GM12878 (cell line): Measurements from ENCODE around the gene INSC. TPM values are rescaled to one million over a fixed set of nuclear protein-coding genes. Genes with fewer than 3 reads are reported as not detected.

Experiments
- ATAC-seq: fragments of 200-7000 bp; cut with Tn5 transposase; 3 replicates; pipeline ENCODE4 v1.9.1; 2020; ENCODE audit warnings: mild to moderate bottlenecking, moderate library complexity
- BruUV-seq: library from RNA; stranded (reverse); fragments of 400-500 nt; replicated peaks from 2 replicates; lab custom pipeline; 2021; lab: Mats Ljungman, UMichigan
- CTCF ChIA-PET: fragments of 300-600 bp; sonication (Branson Sonifier 250); formaldehyde crosslinking; extraction: SDS; loops from one replicate; lab custom pipeline; 2021; ENCODE audit warnings: inconsistent platforms; lab: Yijun Ruan, JAX
- POLR2A ChIA-PET: fragments of 350-600 bp; formaldehyde crosslinking; extraction: SDS; loops from one replicate; lab custom pipeline; 2021; ENCODE audit warnings: inconsistent platforms; lab: Charles Lee
- RAD21 ChIA-PET: fragments of 300-600 bp; sonication (Branson Sonifier 250); formaldehyde crosslinking; loops from one replicate; lab custom pipeline; 2023; ENCODE audit warnings: antibody characterized with exemption; ENCODE audit not compliant: unreplicated experiment; lab: Charles Lee
- SMC1A ChIA-PET: fragments of 300-600 bp; sonication (Branson Sonifier 250); formaldehyde crosslinking; loops from one replicate; lab custom pipeline; 2023; ENCODE audit not compliant: unreplicated experiment, uncharacterized antibody; lab: Charles Lee
- DNase-seq: peaks from one replicate; pipeline ENCODE4 v3.0.0-alpha.2; 2011; ENCODE audit warnings: low read depth, low spot score
- FAIRE-seq: peaks from 3 replicates; lab custom pipeline; 2011; peaks lifted over from hg19 to GRCh38; lab: Jason Lieb, UNC
- H2AFZ ChIP-seq: 2 replicates; pipeline ENCODE4 v1.6.0; 2011; ENCODE audit warnings: low read depth, low read length, control low read depth; ENCODE audit not compliant: control insufficient read depth
- H3K27ac ChIP-seq: 2 replicates; pipeline ENCODE4 v1.5.1; 2011; ENCODE audit warnings: control low read depth; ENCODE audit not compliant: control insufficient read depth, insufficient read depth
- H3K27me3 ChIP-seq, 2 experiments: replicated peaks in 1 of 2; 2 replicates each; pipeline versions ENCODE4 v1.6.0 to v1.6.1; 2011; ENCODE audit warnings: low read length in 1 of 2; ENCODE audit not compliant: control insufficient read depth in 2 of 2, insufficient read depth in 2 of 2
- H3K36me3 ChIP-seq, 2 experiments: 2 replicates each; pipeline ENCODE4 v1.5.1; 2011; ENCODE audit warnings: low read length in 1 of 2; ENCODE audit not compliant: control insufficient read depth in 2 of 2, insufficient read depth in 2 of 2
- H3K4me1 ChIP-seq: 2 replicates; pipeline ENCODE4 v1.6.1; 2011; ENCODE audit warnings: mild to moderate bottlenecking, low read length, moderate library complexity, mixed read lengths; ENCODE audit not compliant: control insufficient read depth, insufficient read depth
- H3K4me2 ChIP-seq: 2 replicates; pipeline ENCODE4 v1.6.0; 2011; ENCODE audit warnings: control low read depth; ENCODE audit not compliant: control insufficient read depth, insufficient read depth
- H3K4me3 ChIP-seq: fragments of 200-600 bp; sonication (generic); 2 replicates; pipeline ENCODE4 v1.5.1; 2016
- H3K79me2 ChIP-seq: 2 replicates; pipeline ENCODE4 v1.6.0; 2011; ENCODE audit warnings: low read length; ENCODE audit not compliant: control insufficient read depth, insufficient read depth
- H3K9ac ChIP-seq: 2 replicates; pipeline ENCODE4 v1.8.0; 2011; ENCODE audit warnings: low read length, control low read depth, mixed read lengths; ENCODE audit not compliant: control insufficient read depth, insufficient read depth
- H3K9me3 ChIP-seq: replicated peaks from 3 replicates; pipeline ENCODE4 v1.5.1; 2011; ENCODE audit warnings: mild to moderate bottlenecking, low read length; ENCODE audit not compliant: control insufficient read depth, insufficient read depth
- H4K20me1 ChIP-seq: 2 replicates; pipeline ENCODE4 v1.6.0; 2011; ENCODE audit not compliant: control insufficient read depth, insufficient read depth
- BCL3 ChIP-seq: IDR thresholded peaks from 2 replicates; pipeline ENCODE4 v1.6.1; 2011; ENCODE audit warnings: borderline replicate concordance, low read depth, mild to moderate bottlenecking, moderate library complexity, low read length; ENCODE audit not compliant: insufficient read depth, poor library complexity, severe bottlenecking
- EP300 ChIP-seq, 2 experiments: fragments of 150-350 bp in 1 of 2; IDR thresholded peaks; 2 replicates each; pipeline ENCODE4 v1.6.1; 2011 to 2012; ENCODE audit warnings: low read depth in 2 of 2, low read length in 2 of 2, borderline replicate concordance in 1 of 2, improper control_type of control experiment in 1 of 2, inconsistent platforms in 1 of 2; ENCODE audit not compliant: control insufficient read depth in 1 of 2
- EZH2 ChIP-seq: IDR thresholded peaks from 2 replicates; pipeline ENCODE4 v1.6.1; 2012; ENCODE audit warnings: low read depth, mild to moderate bottlenecking, control low read depth, inconsistent platforms, low read length, borderline replicate concordance; ENCODE audit not compliant: control insufficient read depth
- IRF4 ChIP-seq: IDR thresholded peaks from 2 replicates; pipeline ENCODE4 v1.6.1; 2011; ENCODE audit warnings: low read depth, low read length
- KLF5 ChIP-seq: fragments of 450-650 bp; IDR thresholded peaks from 2 replicates; pipeline ENCODE4 v1.6.1; 2014; ENCODE audit warnings: mild to moderate bottlenecking; ENCODE audit not compliant: partially characterized antibody
- MEF2A ChIP-seq: IDR thresholded peaks from 2 replicates; pipeline ENCODE4 v1.6.1; 2011; ENCODE audit warnings: low read depth, mild to moderate bottlenecking, low read length, moderate library complexity; ENCODE audit not compliant: insufficient read depth
- MLLT1 ChIP-seq: fragments of 450-650 bp; IDR thresholded peaks from 2 replicates; pipeline ENCODE4 v1.6.1; 2016; ENCODE audit warnings: mild to moderate bottlenecking
- NFYA ChIP-seq: IDR thresholded peaks from 2 replicates; pipeline ENCODE4 v1.6.1; 2011; ENCODE audit warnings: low read depth, mild to moderate bottlenecking, low read length, improper control_type of control experiment, borderline replicate concordance
- POLR2AphosphoS2 ChIP-seq: IDR thresholded peaks from 2 replicates; pipeline ENCODE4 v1.6.1; 2011; ENCODE audit warnings: low read depth, mild to moderate bottlenecking, low read length, improper control_type of control experiment, moderate library complexity
- RAD21 ChIP-seq: IDR thresholded peaks from 2 replicates; pipeline ENCODE4 v1.6.1; 2011; ENCODE audit warnings: mild to moderate bottlenecking, low read depth, low read length, moderate library complexity; ENCODE audit not compliant: insufficient read depth
- RBBP5 ChIP-seq: fragments of 200-600 bp; sonication (generic); conservative IDR thresholded peaks from 2 replicates; pipeline ENCODE4 v1.6.1; 2016
- SMC3 ChIP-seq: IDR thresholded peaks from 2 replicates; pipeline ENCODE4 v1.6.1; 2011; ENCODE audit warnings: low read length, improper control_type of control experiment, borderline replicate concordance
- SPI1 ChIP-seq: IDR thresholded peaks from 2 replicates; pipeline ENCODE4 v1.6.1; 2011; ENCODE audit warnings: low read depth, mild to moderate bottlenecking, low read length, moderate library complexity, borderline replicate concordance; ENCODE audit not compliant: insufficient read depth
- TAF1 ChIP-seq: IDR thresholded peaks from 2 replicates; pipeline ENCODE4 v1.6.1; 2011; ENCODE audit warnings: mild to moderate bottlenecking, low read depth, low read length, borderline replicate concordance
- TCF3 ChIP-seq: IDR thresholded peaks from 2 replicates; pipeline ENCODE4 v1.6.1; 2012; ENCODE audit warnings: low read depth, mild to moderate bottlenecking, low read length, borderline replicate concordance; ENCODE audit not compliant: insufficient read depth
- TCF7 ChIP-seq: IDR thresholded peaks from 2 replicates; pipeline ENCODE4 v1.6.1; 2014; ENCODE audit warnings: antibody characterized with exemption, borderline replicate concordance
- WGBS: methylation state at CpG from one replicate; pipeline ENCODE4 v1.1.6; 2016; ENCODE audit warnings: low lambda C conversion rate; ENCODE audit not compliant: insufficient replicate concordance, insufficient coverage; ENCODE audit errors: missing lambda C conversion rate; 5-methylcytosine and 5-hydroxymethylcytosine counted together
- in situ Hi-C: fragments of 300-500 bp; cut with MboI; formaldehyde crosslinking; loops from 9 replicates; pipeline ENCODE4 v1.14.3; 2018; ENCODE audit warnings: mixed read lengths
- intact Hi-C: fragments of 100-400 bp; cut with micrococcal nuclease; formaldehyde crosslinking; loops from one replicate; pipeline ENCODE4 v1.14.2; 2022; ENCODE audit not compliant: unreplicated experiment
- polyA plus RNA-seq, 11 experiments: library from polyadenylated mRNA; depleted of rRNA in 4 of 11; unstranded in 6 of 11; stranded (reverse) in 5 of 11; fragments of >200 nt; fragmentation: Nextera tagmentation in 4 of 11; fragmentation: Illumina TruSeq in 1 of 11; extraction: Ambion mirVana in 4 of 11; extraction: Trizol in 1 of 11; gene quantifications; 1 replicate in 1 of 11; 2 replicates in 10 of 11; pipeline versions ENCODE4 v1.2.1 to v1.2.3, GENCODE V29; 2011 to 2016; ENCODE audit warnings: inconsistent platforms in 2 of 11, missing spikeins in 2 of 11, low read depth in 1 of 11
- total RNA-seq, 4 experiments: library from RNA; depleted of rRNA in 3 of 4; stranded (reverse); fragments of >200 nt in 3 of 4; fragmentation: Illumina TruSeq in 1 of 4; extraction: Trizol in 1 of 4; gene quantifications; 2 replicates each; pipeline versions ENCODE4 v1.2.1 to v1.2.3, GENCODE V29; 2013 to 2021
- TF ChIP-seq, protein P1 (sequence below): IDR thresholded peaks from 2 replicates; pipeline ENCODE4 v1.6.1; 2011; ENCODE audit warnings: borderline replicate concordance, low read depth, mild to moderate bottlenecking, moderate library complexity, mixed read lengths, low read length; ENCODE audit not compliant: insufficient read depth; ENCODE audit errors: extremely low read length

The INSC gene
- total and polyA plus RNA-seq, 10 of the 15 experiments (the other 5 are each of a cell fraction or from before 2014, with no cell fraction given), result 0.13 to 0.33 TPM; not detected in 8

- 20% methylated on average over 8 of the region's 8 CpGs for WGBS
- Histone ChIP-seq H4K20me1 (no peaks in the 10 kb centered on the region), H3K9ac (no peak overlapping the region), H3K36me3 (no peaks in the 10 kb centered on the region), H3K4me3 (no peak overlapping the region), H3K27ac (no peak overlapping the region), H3K4me2 (no peak overlapping the region), H3K9me3 (no peaks in the 10 kb centered on the region), H2AFZ (no peak overlapping the region), H3K79me2 (no peaks in the 10 kb centered on the region), H3K27me3 (no peaks in the 10 kb centered on the region), H3K4me1 (no peaks in the 10 kb centered on the region)
- intact Hi-C loops, result loop anchor here (1.0 kb wide), 2 partner anchors 58 to 107 kb away; no protein-coding TSS in a partner anchor
- ChIA-PET POLR2A (no interaction called here), CTCF (interaction anchor here (0.6 to 9.6 kb wide), 25 partner anchors 10 to 353 kb away, joined by 3 to 102 read pairs (median 5); no protein-coding TSS in a partner anchor), SMC1A (interaction anchor here (0.6 to 4.1 kb wide), 20 partner anchors 8 to 193 kb away, joined by 3 to 23 read pairs (median 5); partner anchors contain the start of gene INSC), RAD21 (interaction anchor here (0.5 to 2.5 kb wide), 11 partner anchors 9 to 978 kb away, joined by 3 to 17 read pairs (median 3); no protein-coding TSS in a partner anchor)
- FAIRE-seq, result peak; percentile 13
- DNase-seq, result no peak
- peak; percentile 94 for ATAC-seq
- BruUV-seq, result no TSS peak
- in situ Hi-C loops, result loop anchor here (5.0 kb wide), 2 partner anchors 56 to 96 kb away; no protein-coding TSS in a partner anchor
- TF ChIP-seq TCF7, result no peak
- TF ChIP-seq, protein P1, sequence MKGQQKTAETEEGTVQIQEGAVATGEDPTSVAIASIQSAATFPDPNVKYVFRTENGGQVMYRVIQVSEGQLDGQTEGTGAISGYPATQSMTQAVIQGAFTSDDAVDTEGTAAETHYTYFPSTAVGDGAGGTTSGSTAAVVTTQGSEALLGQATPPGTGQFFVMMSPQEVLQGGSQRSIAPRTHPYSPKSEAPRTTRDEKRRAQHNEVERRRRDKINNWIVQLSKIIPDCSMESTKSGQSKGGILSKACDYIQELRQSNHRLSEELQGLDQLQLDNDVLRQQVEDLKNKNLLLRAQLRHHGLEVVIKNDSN, result no peak
- TF ChIP-seq NFYA, result no peak
- TF ChIP-seq TAF1, result no peak
- TF ChIP-seq EZH2, result no peak
- TF ChIP-seq SPI1, result no peak
- no peak for TF ChIP-seq POLR2AphosphoS2
- no peak for TF ChIP-seq MLLT1
- TF ChIP-seq KLF5, result no peak
- TF ChIP-seq BCL3, result no peak
- TF ChIP-seq TCF3, result no peak
- TF ChIP-seq SMC3, result peak; percentile 98
- no peak for TF ChIP-seq RBBP5
- TF ChIP-seq IRF4, result 0 out of 2 replicates have a peak, but pooled peaks have one; percentile 18
- TF ChIP-seq EP300 (IDR thresholded peaks at IDR 0.05; ENCODE audit: borderline replicate concordance in 1 of 2, control insufficient read depth in 1 of 2, low read depth in 2 of 2, low read length in 2 of 2), result no peak
- no peak for TF ChIP-seq MEF2A
- peak; percentile 85 for TF ChIP-seq RAD21
Measured at GRCh38 chr11:15101072-15101709, 13.5 kb upstream of the INSC start.
